ENCODE data around the gene LRRC55. TPM values are rescaled to one million over a fixed set of nuclear protein-coding genes. Genes with fewer than 3 reads are reported as not detected.

Gene LRRC55
- total RNA-seq, 2 donors from 2014 or later = not detected

GRCh38 chr11:57155838-57156607 is 25.7 kb upstream of the LRRC55 start:
- H3K36me3 ChIP-seq = no peaks in the 10 kb centered on the region
- TF ChIP-seq CTCF (IDR thresholded peaks at IDR 0.05) = no peak
- no peaks in the 10 kb centered on the region for H3K27me3 ChIP-seq (replicated peaks; ENCODE audit: insufficient read depth)
- DNase-seq (ENCODE audit: low spot score) (no peak), ATAC-seq (ENCODE audit: insufficient number of reproducible peaks, low FRiP score, low read depth) (no peak)
- no peaks in the 10 kb centered on the region for H3K4me1 ChIP-seq (ENCODE audit: control insufficient read depth in 1 of 2, low read depth in 2 of 2)
- no peak overlapping the region for H3K4me3 ChIP-seq
- H3K9me3 ChIP-seq = no peaks in the 10 kb centered on the region
- H3K27ac ChIP-seq = no peak overlapping the region

- H3K27me3 ChIP-seq (replicated peaks; ENCODE audit: insufficient read depth) = no peaks in the 10 kb centered on the region
- no peak overlapping the region for H3K4me3 ChIP-seq
- H3K36me3 ChIP-seq = no peaks in the 10 kb centered on the region
- DNase-seq (ENCODE audit: low spot score) (no peak), ATAC-seq (ENCODE audit: insufficient number of reproducible peaks, low FRiP score, low read depth) (no peak)
- H3K27ac ChIP-seq = no peak overlapping the region
- no peak for TF ChIP-seq CTCF (IDR thresholded peaks at IDR 0.05)
- no peaks in the 10 kb centered on the region for H3K4me1 ChIP-seq (ENCODE audit: control insufficient read depth in 1 of 2, low read depth in 2 of 2)
- no peaks in the 10 kb centered on the region for H3K9me3 ChIP-seq
These were observed 24.8 kb upstream of the LRRC55 start for GRCh38 chr11:57156928-57157327.

GRCh38 chr11:57157624-57158023 is 24.1 kb upstream of the LRRC55 start:
- peaks cover 0 to 7% of the 10 kb centered on the region in 2 donors for H3K4me1 ChIP-seq (ENCODE audit: control insufficient read depth in 1 of 2, low read depth in 2 of 2)
- H3K4me3 ChIP-seq = no peak overlapping the region
- H3K9me3 ChIP-seq = no peaks in the 10 kb centered on the region
- no peaks in the 10 kb centered on the region for H3K36me3 ChIP-seq
- no peaks in the 10 kb centered on the region for H3K27me3 ChIP-seq (replicated peaks; ENCODE audit: insufficient read depth)
- DNase-seq (ENCODE audit: low spot score) (no peak), ATAC-seq (ENCODE audit: insufficient number of reproducible peaks, low FRiP score, low read depth) (no peak)
- H3K27ac ChIP-seq = no peak overlapping the region
- TF ChIP-seq CTCF (IDR thresholded peaks at IDR 0.05) = no peak

GRCh38 chr11:57158180-57158579 is 23.6 kb upstream of the LRRC55 start:
- ATAC-seq (ENCODE audit: insufficient number of reproducible peaks, low FRiP score, low read depth) (no peak), DNase-seq (ENCODE audit: low spot score) (no peak)
- TF ChIP-seq CTCF (IDR thresholded peaks at IDR 0.05) = no peak
- H3K4me3 ChIP-seq = no peak overlapping the region
- H3K9me3 ChIP-seq = no peaks in the 10 kb centered on the region
- H3K4me1 ChIP-seq (ENCODE audit: control insufficient read depth in 1 of 2, low read depth in 2 of 2) = peaks cover 0 to 7% of the 10 kb centered on the region in 2 donors
- no peak overlapping the region for H3K27ac ChIP-seq
- no peaks in the 10 kb centered on the region for H3K36me3 ChIP-seq
- no peaks in the 10 kb centered on the region for H3K27me3 ChIP-seq (replicated peaks; ENCODE audit: insufficient read depth)

GRCh38 chr11:57158599-57158998 is 23.2 kb upstream of the LRRC55 start:
- H3K4me1 ChIP-seq (ENCODE audit: control insufficient read depth in 1 of 2, low read depth in 2 of 2) = peaks cover 0 to 7% of the 10 kb centered on the region in 2 donors
- DNase-seq (ENCODE audit: low spot score) = no peak
- ATAC-seq (ENCODE audit: insufficient number of reproducible peaks, low FRiP score, low read depth) = no peak

More at GRCh38 chr11:57158599-57158998, 23.2 kb upstream of the LRRC55 start:
- no peaks in the 10 kb centered on the region for H3K36me3 ChIP-seq
- H3K27me3 ChIP-seq (replicated peaks; ENCODE audit: insufficient read depth) = no peaks in the 10 kb centered on the region
- no peak overlapping the region for H3K4me3 ChIP-seq
- H3K9me3 ChIP-seq = no peaks in the 10 kb centered on the region
- H3K27ac ChIP-seq = no peak overlapping the region
- no peak for TF ChIP-seq CTCF (IDR thresholded peaks at IDR 0.05)

Measured in thoracic aorta (tissue), 2 donors.